ENCODE measurements around the gene KLF2. TPM values are rescaled to one million over a fixed set of nuclear protein-coding genes. Genes with fewer than 3 reads are reported as not detected.
A peak's percentile ranks its signal among the peaks of the same experiment; 100 is the strongest.

Gene KLF2
- total RNA-seq, 1 donor from 2014 or later = 4.4 TPM

DNA sequence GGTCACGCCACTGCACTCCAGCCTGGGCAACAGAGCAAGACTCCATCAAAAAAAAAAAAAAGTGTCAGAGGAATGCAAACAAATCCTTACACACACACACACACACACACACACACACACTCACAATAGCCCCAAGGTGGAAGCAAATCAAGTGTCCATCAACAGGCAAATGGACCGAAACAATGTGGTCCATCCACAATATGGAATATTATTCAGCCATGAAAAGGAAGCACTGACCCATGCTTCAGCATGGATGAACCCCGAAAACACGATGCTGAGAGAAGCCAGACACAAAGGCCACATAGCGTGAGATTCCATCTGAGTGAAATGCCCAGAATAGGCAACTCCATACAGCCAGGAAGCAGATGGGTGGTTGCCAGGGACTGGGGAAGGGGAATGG lies 16.5 kb upstream of the KLF2 start:
- DNase-seq = no peak

DNA sequence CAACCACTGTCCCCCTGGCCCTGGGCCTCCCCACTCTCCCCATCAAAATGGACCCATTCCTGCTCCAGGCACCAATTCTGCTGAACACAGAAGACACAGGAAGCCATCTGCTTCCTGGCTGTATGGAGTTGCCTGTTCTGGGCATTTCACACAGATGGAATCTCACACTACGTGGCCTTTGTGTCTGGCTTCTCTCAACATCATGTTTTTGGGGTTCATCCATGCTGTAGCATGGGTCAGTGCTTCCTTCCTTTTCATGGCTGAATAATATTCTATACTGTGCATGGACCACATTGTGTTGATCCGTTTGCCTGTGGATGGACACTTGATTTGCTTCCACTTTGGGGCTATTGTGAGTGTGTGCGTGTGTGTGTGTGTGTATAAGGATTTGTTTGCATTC lies 15.0 kb upstream of the KLF2 start:
- peak; percentile 77 for DNase-seq

- DNase-seq = peak; percentile 95
Measured at GRCh38 chr19:16315825-16316505, 8.7 kb upstream of the KLF2 start.

- DNase-seq = peak; percentile 92
Measured at GRCh38 chr19:16316506-16316882, 8.1 kb upstream of the KLF2 start.

DNA sequence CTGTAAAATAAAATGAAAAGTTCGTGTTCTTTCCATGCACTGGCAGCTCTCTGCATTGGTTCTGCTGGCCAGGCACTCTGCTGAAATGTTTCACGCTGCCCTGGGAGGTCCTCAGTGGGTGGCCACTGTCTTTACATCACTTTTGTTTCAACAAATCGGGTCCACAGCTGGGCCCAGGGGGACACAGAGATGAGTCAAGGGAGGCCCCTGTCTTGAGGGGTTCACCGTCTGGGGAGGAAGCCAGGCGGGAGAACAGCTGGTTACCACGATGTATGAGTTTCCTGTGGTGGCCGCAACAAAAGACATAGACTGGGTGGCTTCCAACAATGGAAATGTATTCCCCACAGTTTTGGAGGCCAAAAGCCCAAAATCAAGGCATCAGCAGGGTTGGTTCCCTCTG lies 5.1 kb upstream of the KLF2 start:
- peak; percentile 49 for DNase-seq

- no peak for DNase-seq
Measured at GRCh38 chr19:16320987-16321386, 3.6 kb upstream of the KLF2 start.

- peak; percentile 61 for DNase-seq
Measured at GRCh38 chr19:16325161-16325527, 518 bp downstream of the KLF2 start.

DNA sequence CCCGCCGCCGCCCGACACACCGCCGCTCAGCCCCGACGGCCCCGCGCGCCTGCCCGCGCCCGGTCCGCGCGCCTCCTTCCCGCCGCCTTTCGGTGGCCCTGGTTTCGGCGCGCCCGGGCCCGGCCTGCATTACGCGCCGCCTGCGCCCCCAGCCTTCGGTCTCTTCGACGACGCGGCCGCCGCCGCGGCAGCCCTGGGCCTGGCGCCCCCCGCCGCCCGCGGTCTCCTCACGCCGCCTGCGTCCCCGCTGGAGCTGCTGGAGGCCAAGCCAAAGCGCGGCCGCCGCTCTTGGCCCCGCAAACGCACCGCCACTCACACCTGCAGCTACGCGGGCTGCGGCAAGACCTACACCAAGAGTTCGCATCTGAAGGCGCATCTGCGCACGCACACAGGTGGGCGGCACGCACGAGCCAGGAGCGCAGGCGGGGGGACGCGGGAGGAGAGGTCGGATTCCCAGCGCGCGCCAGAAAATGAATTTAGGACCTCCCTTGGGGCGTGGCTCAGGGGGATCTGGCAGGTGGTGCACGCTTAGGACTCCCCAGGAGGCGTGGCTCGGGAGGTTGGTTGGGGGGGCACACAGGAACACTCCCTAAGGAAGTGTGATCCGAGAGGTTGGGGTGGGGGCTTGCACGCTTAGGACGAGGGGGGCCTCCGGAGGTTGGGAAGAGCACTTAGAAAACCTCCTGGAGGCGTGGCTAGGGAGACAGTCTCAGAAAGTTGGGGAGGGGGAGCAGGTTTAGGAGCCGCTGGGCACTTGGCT lies 1.2 kb downstream of the KLF2 start:
- peak; percentile 52 for DNase-seq

DNA sequence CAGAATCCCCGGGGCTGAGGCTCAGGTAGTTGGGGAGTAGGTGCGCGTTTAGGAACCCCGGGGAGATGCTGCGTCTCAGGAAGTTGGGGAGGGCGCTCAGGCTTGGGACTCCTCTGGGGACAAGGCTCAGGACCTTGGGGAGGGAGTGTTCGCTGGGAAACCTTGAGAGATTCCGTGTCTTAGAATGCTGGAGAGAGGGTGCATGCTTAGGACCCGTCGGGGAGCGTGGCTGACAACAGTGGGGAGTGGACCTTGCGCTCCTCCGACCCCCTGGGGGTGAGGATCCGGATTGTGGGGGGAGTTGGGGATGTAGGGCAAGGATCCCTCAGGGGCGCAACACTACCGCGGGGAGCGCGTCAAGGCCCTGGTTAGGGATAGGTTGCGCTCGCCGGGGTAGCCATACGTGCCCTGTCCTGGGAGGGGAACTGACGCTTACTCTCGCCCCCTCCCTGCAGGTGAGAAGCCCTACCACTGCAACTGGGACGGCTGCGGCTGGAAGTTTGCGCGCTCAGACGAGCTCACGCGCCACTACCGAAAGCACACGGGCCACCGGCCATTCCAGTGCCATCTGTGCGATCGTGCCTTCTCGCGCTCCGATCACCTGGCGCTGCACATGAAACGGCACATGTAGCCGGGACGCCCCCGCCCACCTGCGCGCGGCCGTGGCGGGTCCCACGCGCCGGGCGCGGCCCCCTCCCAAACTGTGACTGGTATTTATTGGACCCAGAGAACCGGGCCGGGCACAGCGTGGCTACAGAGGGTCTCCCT lies 2.0 kb downstream of the KLF2 start:
- DNase-seq = peak; percentile 50

DNA sequence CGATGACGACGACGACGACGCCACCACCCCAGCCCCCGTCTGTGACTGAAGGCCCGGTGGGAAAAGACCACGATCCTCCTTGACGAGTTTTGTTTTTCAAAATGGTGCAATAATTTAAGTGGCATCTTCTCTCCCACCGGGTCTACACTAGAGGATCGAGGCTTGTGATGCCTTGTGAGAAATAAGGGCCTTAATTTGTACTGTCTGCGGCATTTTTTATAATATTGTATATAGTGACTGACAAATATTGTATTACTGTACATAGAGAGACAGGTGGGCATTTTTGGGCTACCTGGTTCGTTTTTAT lies 2.5 kb downstream of the KLF2 start:
- no peak for DNase-seq

GRCh38 chr19:16327501-16327900 lies 2.9 kb downstream of the KLF2 start:
- no peak for DNase-seq

GRCh38 chr19:16327911-16328823 lies 3.5 kb downstream of the KLF2 start:
- DNase-seq = peak; percentile 80

- peak; percentile 64 for DNase-seq
Measured at GRCh38 chr19:16328824-16329482, 4.3 kb downstream of the KLF2 start.

DNA sequence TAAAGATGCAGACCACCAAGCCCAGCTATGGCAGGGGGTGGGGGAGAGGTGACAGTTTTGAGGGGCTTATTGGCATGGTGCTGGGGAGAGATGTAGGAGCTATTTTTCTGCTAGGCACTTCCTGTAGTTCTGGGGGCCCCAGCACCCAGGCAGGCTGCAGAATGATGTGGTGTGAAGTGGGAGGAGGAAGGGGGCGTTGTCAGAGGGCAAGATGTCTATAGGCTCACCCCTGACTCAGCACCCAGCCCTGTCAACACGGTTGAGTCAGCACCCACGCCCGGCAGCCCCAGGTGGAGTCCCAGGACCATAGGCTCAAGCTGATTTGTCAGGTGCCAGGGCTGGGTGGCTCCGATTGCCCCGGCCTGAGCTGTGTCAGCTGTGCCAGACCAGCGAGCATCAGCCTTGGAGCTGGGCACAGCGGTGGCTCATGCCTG lies 5.8 kb downstream of the KLF2 start:
- DNase-seq = peak; percentile 78

DNA sequence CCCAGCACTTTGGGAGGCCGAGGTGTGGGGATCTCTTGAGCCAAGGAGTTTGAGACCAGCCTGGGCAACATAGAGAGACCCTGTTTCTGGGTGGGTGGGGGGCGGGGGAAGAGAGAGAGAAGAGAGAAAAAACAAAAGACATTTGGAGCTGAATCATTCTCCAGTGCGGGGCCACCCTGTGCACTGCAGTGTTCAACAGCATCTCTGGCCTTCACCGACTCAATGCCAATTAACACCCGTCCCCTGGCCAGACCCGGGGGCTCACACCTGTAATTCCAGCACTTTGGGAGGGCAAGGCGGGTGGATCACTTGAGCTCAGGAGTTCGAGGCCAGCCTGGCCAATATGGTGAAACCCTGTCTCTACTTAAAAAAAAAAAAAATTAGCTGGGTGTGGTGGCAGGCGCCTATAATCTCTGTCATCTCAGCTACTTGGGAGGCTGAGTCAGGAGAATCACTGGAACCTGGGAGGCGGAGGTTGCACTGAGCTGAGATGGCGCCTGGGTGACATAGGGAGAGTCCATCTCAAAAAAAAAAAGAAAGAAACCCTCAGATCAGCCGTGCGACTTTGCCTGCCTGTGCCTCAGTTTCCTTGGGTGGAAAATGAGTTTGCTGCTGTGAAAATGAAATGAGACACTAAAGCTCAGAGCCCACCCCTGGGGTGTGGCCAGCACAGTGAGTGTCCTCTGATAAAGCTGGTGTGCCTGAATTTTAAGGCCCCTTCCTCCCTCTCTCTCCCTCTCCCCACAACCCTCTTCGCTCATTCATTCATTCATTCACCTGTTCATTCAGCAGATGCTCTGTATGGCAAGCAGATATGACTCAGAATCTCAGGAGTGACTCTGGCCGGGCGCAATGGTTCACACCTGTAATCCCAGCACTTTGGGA lies 6.4 kb downstream of the KLF2 start:
- no peak for DNase-seq

GRCh38 chr19:16333001-16333586 lies 8.5 kb downstream of the KLF2 start:
- no peak for DNase-seq

- DNase-seq = peak; percentile 82
Measured at GRCh38 chr19:16334411-16334810, 9.8 kb downstream of the KLF2 start.

DNA sequence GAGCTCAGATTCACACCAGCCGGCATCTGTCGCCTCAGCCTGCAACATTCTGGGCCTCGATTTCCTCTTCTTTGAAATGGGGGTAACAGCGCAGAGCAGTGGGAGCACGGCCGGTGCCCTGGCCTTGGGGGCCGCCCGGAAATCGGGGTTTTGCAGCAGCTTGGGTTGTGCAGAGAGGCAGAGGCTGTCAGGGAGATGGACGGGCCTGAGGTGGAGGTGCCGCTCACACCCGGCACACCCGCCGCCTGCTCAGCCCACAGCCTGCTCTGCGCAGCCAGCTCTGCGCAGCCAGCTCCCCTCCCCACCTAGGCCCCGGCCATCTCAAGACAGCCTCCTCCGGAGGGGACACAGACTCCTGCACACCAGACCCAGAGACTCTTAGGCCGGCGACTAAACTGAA lies 10.6 kb downstream of the KLF2 start:
- DNase-seq = no peak

DNA sequence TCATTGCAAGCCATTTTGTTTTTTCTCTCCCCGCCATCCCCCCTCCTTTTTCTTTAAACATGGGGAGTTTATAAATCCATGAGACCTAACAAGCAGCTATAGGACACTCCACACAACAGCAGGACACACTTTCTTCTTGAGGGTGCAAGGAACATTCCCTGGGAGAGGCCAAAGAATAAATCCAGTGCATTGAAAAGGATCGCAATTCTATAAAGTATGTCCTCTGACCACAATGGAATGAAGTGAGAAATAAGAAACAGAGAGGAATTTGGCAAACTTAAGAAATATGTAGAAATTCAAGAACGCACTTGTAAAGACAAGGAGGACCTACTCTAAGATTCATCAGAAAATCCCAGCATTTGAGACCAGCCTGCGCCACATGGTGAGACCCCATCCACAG lies 11.9 kb downstream of the KLF2 start:
- no peak for DNase-seq

DNA sequence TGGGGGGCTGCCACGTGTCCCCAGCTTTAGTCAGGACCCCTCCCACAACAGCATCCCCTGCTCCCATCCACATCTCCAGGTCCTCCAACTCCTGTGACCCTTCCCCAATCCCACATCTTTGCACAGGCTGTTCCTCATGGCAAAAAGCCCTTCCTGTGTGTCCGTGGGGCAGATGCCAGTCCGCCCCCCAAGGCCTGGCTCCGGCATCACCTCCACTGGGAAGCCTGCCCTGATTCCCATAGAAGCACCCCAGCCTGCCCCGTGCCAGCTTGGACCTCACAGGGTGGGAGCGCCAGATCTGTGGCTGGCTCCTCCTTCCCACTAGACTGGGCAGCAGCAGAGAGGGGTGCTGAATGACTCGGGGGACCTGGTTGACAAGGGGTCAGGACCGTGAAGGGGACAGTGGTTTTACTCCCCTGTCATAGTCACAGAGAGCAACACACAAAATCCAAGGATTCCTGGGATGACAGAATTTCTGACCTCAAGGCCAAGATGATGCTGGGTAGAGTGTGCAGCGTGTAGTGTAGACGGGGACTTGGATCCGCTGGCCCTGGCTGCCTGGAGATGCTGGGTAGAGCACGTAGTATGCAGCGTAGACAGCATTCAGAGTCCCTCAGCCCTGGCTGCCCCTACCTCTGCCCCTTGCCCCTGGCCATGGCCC lies 13.3 kb downstream of the KLF2 start:
- DNase-seq = peak; percentile 18

Data from dermis blood vessel endothelial cell (primary cell).